NCI-H510A treated with DMSO at 0.1 percent for 48 hours (cell line): ENCODE measurements around the gene GNAO1.

Experiments used
- DNase-seq: peaks from one replicate; lab custom pipeline; 2025; lab: John Stamatoyannopoulos, UW

GNAO1 gene

DNA sequence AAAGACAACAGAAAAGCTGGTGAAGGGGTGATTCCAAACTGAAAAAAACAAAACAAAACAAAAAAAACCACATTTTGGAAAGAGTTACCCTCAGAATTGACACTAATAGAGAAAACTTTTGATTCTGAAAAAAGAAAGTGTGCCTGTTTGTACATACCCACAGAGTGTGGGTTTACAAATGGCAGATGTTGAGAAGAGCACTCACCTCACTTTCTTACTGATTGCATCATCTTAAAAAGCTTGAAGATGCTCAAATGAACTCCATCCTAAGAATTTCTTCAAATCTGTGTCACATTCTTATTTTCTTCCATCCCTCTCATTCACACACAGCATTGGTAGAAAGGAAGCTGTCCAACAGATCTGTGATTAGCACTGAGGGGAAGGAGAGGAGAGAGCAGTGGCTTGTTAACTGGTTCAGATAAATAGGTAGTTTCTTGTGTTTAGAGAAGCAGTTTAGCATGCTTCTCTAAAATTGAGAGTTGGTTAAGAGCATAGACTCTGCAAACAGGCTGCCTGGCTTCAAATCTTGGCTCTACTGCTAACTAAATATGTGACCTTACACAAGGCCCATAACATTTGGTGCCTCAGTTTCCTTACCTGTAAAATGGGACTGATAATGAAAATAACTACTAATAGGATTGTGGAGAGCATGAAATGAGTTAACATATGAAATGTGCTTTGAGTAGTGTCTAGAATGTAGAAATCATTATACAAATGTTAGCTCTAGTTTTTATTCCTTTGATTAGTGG, 6.9 kb downstream of the GNAO1 start:
- DNase-seq = no peak

DNA sequence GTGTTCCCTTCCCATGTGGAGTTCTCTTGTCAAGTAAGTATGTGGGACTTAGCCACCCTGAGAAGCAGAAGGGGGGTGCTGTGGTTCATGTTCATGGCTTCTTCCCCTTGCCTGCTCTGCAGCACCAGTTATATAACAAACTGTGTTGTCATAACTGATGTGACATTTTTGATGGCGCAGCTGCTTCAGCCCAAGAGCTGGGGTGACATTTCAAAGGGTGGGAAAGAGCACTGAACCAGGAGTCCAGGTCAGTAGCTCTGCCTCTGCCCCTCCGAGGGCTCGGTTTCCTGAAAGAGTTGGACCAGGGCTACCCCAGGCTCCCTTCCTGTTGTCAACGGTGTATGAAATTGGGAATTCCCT, 7.4 kb downstream of the GNAO1 start:
- no peak for DNase-seq

DNA sequence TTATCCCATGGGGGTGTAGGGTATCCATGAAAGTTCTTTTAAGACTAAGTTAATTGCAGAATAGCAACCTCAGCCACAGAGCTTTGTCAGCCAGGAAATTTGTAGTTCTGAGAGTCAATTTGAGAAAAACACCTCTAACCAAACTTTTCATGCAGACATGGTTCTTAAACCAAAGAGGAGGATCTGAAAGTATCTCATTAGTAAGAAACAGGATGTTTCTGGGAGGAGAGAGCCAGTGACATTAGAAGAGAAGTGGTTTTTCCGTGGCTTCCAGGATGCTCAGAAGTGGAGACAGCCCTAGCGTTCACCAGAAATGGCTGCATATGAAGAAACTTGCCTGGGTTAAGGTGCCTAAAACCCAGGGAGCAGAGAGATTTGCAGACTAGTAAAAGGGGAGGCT, 7.9 kb downstream of the GNAO1 start:
- DNase-seq = no peak

DNA sequence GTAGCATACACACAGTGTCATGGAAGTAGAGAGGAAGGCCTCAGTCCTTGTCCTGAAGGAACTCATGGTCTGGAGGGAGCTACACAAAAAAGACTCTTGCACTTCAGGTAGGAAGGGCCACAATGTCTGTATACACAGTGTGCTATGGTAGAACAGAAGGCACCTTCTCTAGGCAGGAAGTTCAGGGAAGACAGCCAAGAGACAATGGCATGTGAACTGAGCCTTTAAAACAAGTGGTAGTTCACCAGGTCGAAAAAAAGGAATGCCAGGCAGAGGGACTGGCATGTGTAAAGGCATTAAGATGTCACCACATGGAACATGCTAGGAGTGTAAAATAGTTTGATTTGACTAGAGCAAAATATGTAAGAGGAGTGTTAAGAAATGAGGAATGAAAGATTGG, 9.7 kb downstream of the GNAO1 start:
- no peak for DNase-seq

DNA sequence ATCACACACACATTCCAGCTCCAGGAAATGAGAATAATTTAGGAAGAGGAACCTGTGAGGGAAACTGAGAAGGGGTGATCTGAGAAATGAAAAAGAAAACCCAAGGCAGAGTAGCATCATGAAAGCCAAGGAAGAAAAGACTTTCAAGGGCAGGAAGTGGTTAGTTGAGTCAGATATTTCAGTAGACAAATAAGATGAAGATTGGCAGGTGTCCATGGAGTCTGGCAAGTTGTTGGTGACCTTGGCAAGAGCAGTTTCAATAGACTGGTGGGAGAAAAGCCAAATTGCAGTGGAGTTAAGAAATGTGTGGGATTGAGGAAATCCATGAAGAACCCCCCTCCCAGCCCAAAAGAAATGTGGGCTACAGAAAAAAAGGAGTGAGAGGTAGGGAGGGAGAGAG, 10.7 kb downstream of the GNAO1 start:
- no peak for DNase-seq

DNA sequence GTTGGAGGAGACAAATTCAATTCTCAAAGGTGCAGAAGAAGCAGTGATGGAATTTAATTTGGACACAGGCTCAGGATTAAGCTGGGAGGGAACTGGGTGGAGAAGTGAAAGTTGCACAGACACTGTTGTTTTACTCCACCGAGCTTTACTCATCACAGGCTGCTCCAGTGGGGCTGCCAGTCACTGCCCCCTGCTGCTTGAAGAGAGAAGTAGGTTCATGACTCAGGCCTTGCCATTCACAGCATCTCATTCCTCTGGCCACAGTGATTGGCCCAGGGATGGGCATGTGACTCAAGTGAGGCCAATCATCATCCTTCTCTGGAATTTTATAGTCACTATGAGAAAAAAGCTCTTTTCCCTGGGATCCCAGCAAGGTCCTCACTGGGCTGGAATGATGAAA, 11.8 kb downstream of the GNAO1 start:
- DNase-seq = no peak

DNA sequence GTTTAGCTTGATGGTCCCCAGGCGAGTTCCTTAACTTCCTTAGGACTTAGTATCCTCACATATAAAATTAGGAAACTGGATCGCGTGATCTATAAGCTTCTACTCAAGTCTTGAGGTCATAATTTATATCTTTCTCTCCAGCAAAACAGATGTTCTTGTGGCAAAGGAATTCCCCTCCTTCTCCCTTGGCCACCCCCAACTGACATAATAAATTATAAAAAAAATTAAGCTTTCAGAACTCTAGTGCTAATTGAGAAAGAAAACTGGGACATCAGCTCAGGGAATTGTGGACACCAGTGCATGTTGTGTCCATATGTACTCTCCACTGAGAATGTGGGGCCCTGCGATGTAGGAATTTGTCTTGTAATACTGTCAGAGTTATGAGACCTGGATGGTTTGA, 13.5 kb downstream of the GNAO1 start:
- DNase-seq = no peak

DNA sequence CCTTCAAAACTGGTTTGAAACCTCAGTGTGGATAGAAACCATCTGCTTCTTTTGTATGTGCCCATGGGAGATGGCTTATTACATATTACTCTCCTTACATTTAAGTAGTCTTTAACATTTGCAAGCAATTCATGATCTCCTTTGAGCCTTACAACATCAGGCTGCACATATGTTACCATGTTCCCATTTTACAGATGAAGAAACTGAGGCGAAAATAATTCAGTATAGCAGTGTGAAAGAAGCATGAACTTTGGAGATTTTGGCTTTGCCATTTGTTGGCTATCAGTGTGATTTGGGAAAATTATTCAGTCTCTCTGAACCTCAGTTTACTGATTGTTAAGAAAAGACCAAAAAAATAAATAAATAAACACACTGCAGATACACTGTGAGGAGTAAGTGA, 15.7 kb downstream of the GNAO1 start:
- DNase-seq = no peak

DNA sequence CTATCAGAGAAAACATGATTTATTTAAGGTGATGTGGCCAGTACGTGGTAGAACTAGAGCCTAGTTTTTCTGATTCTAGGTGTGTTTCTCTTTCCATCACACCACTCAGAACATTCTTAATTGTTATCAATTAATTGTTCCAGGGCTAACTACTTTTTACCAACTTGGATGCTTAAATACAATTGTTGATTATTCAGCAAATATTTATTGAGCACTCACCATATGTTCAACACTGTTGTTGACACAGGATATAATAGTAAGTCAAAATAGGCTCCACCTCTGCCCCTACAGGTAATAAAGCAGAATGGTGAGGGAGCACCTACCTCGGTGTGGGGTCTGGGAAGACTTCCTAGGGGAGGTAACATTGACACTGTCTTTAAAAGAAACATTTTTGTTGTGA, 16.1 kb downstream of the GNAO1 start:
- no peak for DNase-seq

DNA sequence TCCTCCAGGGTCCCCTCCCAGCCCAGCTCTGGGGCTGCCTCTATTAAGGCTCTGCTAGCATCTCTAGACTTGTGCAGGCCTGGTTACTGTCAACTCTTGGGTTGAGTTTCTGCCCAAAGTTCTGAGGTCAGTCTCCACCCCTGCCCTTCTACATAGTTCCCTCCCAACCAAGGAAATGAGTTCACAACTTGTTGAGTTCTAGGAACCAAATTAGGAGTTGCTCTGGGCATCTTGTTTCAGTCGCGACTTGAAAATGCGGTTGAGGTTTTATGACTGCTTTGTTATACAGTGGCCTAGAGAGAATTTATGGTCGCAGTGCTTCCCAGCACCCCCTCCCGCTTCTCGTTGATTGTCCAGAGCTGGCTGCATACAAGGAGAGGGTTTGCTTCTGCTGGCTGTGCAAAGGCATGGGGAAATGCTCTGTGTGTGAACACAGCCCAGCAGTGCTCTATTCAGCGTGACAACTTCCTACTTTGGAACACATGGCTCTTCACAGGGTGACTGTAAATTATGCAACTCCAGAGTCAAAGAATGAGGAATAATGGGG, 20.2 kb downstream of the GNAO1 start:
- DNase-seq = peak; percentile 15

DNA sequence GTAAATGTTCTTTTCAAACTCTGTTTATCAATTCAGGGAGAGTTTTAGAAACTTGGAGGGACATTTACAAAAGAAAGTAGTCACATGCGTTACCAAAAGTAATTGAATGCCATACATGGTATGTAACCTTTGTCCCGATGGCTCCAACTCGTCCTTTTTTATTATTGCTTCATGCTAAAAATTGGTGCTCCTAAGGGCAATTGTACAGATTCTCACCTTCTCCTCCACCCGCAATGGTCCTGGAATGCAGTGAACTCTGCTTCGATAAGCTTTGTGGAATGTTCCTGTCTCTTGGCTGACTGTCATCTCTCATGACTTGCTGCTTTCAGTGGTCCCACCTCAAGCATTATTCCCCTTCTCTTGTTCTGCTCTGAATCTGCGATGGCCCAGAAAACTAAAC, 20.9 kb downstream of the GNAO1 start:
- DNase-seq = no peak

DNA sequence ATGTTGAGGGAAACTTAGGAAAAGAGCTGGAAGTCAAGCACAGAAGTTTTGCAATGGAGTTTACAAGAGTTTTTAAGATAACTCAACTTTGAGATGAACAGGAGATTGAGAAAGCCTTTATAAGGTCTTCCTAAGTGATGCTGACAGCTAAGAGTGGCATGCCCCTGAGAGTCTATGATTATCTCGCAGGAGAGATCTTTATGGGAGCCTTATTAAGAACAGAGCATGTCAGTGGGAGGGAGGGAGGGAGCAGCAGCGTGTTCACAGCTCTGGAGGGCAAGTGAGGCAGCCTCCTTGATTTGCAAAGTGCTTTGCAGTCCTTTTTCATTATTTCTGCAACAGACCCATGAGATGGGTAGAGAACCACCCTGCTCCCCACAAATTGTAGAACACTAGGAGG, 30.7 kb downstream of the GNAO1 start:
- no peak for DNase-seq

DNA sequence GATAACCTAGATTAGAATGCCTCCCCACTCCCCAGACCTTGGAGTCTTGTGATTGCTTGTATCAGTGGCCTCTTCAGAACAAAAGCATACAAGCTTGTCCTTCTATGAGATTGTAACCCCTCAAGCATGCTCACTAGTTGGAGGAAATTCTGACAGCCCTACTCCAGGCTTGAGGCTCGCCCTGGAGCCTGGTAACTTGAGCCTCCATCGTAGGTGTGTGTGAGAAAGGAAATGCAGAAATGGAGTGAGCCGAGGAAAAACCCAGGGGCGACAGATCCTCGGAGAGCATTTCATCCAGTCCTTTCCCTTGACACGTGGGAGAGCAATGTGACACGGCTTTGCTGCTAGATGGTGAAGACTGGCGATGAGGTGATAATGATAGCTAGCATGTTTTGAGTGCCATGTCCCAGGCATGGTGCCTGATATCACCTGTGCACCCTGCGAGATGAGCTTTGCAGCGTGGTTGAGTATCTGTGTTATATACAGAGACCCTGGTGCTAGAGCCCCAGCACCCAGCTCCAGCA, 31.2 kb downstream of the GNAO1 start:
- DNase-seq = no peak

DNA sequence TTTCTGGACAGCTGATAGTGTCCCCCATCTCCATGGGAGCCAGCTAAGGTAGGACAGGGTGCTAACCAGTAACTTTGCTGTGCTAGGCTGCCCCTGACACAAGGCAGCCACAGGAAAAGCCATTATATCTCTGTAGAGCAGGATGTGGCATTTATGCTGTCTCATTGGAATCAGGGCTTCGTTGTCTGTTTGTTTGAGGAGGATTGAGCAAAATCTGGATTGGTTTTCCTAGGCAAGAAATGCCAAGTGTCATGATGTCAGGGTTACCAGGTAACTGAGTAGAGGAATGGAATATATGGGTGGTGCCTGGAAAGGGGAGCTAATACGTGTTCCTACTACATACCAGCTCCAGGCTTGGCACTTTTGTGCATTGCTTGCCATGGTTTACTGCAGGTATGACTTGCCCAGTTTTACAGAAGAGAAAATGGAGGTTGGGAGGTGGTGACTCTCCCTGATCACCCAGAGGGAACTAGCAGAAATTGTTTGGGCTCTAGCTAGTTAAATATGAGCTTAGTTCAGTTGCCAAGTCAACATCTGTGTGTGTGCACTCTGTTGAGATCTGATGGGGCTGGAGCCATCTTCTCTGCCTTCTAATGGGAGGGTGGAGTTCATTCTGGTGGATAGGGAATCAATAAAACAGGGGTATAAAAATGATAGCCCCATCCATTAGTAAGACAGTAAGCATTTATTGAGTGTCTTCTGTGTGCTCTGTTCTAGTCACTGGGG, 33.9 kb downstream of the GNAO1 start:
- no peak for DNase-seq

DNA sequence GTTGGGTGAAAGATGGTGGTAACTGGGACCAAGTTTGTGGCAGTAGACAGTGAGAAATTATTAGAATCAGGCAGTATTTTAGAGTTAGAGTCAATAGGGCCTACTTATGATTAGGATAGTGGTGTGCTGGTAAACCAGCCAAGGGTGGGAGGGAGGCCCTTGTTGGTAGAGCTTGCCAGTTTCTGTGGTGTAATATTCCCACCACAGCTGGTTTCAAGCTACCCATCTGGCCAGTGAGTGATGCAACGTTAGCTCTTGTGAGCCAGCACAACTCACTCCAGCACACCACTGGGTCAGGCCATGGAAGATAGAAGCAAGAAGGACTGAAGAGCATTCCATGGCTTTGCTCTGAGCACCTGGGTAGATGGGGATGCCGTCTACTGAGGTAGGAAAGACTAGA, 34.9 kb downstream of the GNAO1 start:
- DNase-seq = no peak

DNA sequence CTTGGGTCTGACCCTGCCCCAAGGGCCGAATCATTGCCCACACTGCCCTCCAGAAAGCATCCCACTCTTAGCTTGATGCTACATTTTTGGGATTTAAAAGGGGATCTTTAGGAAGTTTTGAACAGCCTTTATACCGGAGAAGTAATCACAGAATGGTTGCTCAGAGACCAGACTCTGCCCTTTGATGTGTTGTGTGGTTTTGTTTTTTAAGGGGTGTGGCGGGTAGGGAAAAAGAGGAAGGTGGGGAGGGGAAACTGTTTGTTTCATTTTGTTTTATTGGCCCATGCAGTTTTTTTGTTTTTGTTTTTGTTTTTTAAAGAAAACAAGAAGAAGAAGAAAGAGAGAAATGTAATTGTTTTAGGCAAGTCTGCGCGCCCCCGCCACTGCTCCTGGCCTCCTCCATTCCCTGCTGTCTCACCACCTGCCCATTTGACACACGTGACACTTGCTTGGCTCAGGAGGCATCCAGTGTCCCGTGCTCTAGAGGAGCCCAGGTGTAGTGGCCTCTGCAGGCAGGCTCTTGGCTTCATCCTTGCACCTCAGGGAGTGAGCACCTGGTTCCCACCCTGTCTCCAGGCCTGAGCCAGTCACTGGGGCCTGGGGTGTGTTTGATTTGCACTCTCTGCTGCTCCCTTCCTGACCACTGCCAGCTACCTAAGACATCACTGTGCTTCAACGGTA, 35.7 kb downstream of the GNAO1 start:
- DNase-seq = peak; percentile 30

DNA sequence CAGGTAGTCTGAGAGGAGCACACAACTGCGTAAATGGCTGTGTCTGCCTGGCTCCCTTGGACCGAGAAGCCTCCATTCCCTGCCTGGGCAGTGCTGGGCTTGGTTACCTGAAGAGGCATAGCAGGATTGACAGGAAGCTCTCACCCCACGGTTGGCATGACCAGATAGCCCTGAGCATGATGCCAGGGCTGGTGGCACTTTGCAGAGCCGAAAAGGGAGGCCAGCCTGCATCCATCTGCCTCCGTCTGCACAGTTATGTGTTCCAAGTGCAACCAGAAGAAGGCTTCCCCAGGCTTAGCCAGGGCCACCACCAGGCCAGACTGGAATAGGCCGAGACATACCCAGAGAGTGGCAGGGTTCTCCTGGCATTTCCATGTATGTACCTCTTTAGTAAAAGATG, 36.6 kb downstream of the GNAO1 start:
- DNase-seq = no peak

DNA sequence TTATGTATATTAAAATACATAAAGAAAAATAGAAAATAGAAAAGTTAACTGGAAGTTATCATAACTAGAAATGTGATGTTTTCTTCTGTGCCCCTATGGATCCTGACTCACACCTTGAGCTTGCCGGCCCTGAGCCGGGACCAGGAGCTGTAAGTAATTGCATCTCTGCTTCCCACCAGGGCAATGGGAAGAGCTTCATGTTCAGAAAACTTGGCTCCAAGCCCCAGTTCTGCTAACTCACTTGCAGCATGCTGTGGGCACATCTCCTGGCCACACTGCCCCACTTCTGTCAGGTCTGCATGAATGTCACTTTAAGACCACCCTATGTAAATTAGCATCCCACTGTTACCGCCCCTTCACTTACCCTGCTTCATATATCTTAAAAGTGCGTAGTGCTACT, 37.2 kb downstream of the GNAO1 start:
- no peak for DNase-seq

DNA sequence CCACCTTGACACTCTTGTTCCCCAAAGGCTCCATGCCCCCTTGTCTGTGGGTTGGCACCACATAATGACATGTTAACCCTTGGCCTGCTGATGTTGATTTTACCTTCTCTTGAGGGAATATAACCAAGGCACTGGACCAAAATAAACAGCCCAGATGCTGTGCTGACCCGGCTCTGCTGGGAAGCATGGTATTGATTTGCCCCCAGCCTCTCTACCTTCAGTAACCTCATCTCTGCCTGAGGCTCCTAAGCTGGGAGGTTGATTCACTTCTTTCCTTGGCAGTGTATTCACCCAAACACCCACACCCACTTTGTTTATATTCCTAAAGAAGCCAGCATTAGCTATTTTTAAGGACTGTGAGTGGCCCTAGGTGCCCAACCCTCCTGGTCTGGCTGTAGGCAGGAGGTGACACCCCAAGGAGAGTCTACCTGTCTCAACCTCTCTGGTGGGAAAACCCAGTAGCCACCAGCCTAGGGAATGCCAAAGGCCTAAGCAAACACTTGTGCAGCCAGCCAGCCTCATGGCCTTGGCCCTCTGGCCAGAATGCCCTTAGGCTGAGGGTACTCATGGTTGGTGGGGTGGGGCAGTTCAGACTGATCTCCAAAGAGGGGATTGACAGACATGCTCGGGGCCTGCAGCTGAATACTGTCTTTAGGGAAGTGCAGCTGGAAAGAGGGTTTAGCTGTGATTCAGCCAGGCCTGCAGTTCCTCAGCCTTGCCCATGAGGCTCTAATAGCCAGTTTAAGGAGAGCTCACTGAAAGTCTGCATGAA, 42.7 kb downstream of the GNAO1 start:
- no peak for DNase-seq

DNA sequence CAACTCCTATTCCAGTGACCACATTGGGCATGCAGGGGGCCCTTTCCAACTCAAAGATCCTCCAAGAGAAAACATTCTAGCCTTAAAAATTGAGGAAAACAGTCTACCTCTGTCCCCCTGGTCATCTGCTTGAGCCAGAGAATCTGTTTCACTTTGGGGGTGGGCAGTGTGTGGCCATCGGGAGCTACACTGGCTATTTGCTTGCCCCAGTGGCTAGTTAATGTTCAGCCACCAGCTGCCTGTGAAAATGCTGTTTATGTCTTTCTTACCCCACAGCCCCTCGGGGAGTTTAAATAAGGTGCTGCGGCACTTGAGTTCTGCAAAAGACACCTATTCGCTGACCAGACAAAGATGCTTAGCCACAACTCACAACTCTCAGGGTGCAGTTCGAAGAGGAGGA, 43.4 kb downstream of the GNAO1 start:
- DNase-seq = no peak

DNA sequence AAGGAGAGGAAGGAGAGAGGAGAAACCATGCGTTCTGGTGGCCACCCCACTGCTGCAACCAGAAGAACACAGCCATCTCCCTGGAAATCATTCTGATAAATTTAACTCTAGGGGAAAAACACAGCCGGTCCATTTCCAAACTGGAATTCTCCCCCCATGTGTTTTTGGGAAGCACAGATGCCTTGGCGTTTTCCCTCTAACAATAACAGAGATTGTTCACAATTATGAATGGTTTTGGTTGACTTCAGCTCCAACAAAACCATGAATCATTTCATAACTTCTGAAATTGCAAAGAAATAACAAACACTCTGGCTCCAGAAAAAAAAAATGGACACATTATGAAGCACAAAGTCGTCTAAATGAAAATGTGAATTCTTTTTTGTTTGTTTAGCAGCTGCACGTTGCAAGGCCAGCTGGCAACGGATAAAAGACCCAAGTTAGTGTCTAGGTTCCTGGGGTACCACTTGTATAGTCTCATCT, 46.2 kb downstream of the GNAO1 start:
- no peak for DNase-seq

DNA sequence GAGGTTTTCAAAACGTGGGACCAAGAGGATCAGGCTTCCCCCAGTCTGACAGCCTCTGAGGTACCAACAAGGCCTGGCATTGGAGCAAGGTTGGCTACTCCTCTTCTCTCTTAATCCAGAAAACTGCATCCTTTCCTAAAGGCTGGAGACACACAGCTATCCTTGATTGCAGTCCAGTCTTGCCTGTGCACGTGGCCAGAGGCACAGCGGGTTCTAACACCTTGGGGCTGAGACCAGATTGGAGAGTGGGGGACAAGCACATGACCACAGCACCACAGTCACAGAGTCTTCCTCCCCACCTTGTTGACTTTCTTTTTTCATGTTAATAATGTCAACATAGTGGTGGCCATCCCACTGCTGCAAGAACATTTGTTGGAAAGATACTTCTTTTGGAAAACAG, 46.9 kb downstream of the GNAO1 start:
- no peak for DNase-seq
